ENCODE results near the gene TOMM70.

DNA sequence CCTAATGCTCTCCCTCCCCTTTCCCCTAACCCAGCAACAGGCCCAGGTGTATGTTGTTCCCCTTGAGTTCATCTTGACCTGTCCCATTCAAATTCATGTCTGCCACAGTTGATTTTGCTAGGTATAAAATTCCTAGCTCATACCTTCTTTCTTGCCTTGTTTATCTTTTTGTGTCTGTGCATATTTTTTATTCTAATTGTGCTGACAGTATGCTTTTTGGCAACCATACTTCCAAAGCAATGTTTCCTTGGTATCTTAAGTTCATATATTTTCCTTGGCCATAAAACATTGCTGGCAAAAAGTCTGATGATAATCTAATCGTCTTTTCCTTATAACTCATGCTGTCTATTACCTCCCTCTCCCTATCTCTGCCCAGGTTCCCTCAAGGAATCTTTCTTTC, 16.0 kb upstream of the TOMM70 start:
- TF ChIP-seq, protein P1, sequence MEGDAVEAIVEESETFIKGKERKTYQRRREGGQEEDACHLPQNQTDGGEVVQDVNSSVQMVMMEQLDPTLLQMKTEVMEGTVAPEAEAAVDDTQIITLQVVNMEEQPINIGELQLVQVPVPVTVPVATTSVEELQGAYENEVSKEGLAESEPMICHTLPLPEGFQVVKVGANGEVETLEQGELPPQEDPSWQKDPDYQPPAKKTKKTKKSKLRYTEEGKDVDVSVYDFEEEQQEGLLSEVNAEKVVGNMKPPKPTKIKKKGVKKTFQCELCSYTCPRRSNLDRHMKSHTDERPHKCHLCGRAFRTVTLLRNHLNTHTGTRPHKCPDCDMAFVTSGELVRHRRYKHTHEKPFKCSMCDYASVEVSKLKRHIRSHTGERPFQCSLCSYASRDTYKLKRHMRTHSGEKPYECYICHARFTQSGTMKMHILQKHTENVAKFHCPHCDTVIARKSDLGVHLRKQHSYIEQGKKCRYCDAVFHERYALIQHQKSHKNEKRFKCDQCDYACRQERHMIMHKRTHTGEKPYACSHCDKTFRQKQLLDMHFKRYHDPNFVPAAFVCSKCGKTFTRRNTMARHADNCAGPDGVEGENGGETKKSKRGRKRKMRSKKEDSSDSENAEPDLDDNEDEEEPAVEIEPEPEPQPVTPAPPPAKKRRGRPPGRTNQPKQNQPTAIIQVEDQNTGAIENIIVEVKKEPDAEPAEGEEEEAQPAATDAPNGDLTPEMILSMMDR (IDR thresholded peaks at IDR 0.05) = no peak
- TF ChIP-seq POLR2A (IDR thresholded peaks at IDR 0.05) (no peak), EP300 (IDR thresholded peaks at IDR 0.05) (no peak)
